ENCODE results near the gene CD200.

Gene CD200

GRCh38 chr3:112333381-112334317, 693 bp downstream of the CD200 start:
- no peak for DNase-seq (ENCODE audit: low read depth)

GRCh38 chr3:112334691-112335433, 1.9 kb downstream of the CD200 start:
- no peak for DNase-seq (ENCODE audit: low read depth)

- DNase-seq (ENCODE audit: low read depth), result no peak
Measured at GRCh38 chr3:112335434-112335781, 2.5 kb downstream of the CD200 start.

GRCh38 chr3:112338021-112338726, 5.2 kb downstream of the CD200 start:
- DNase-seq (ENCODE audit: low read depth), result no peak

- DNase-seq (ENCODE audit: low read depth), result no peak
Measured at GRCh38 chr3:112338727-112339056, 5.7 kb downstream of the CD200 start.

GRCh38 chr3:112339134-112339533, 6.2 kb downstream of the CD200 start:
- no peak for DNase-seq (ENCODE audit: low read depth)

- no peak for DNase-seq (ENCODE audit: low read depth)
Measured at GRCh38 chr3:112339609-112340008, 6.7 kb downstream of the CD200 start.

- DNase-seq (ENCODE audit: low read depth), result no peak
Measured at GRCh38 chr3:112341386-112341785, 8.4 kb downstream of the CD200 start.

- no peak for DNase-seq (ENCODE audit: low read depth)
Measured at GRCh38 chr3:112345681-112346080, 12.7 kb downstream of the CD200 start.

GRCh38 chr3:112346491-112347122, 13.7 kb downstream of the CD200 start:
- no peak for DNase-seq (ENCODE audit: low read depth)

GRCh38 chr3:112348943-112349342, 16.0 kb downstream of the CD200 start:
- no peak for DNase-seq (ENCODE audit: low read depth)

GRCh38 chr3:112349557-112349956, 16.6 kb downstream of the CD200 start:
- DNase-seq (ENCODE audit: low read depth), result no peak

GRCh38 chr3:112350018-112350810, 17.3 kb downstream of the CD200 start:
- no peak for DNase-seq (ENCODE audit: low read depth)

- no peak for DNase-seq (ENCODE audit: low read depth)
Measured at GRCh38 chr3:112351036-112351435, 18.1 kb downstream of the CD200 start.

- DNase-seq (ENCODE audit: low read depth), result no peak
Measured at GRCh38 chr3:112351823-112352222, 18.9 kb downstream of the CD200 start.

- no peak for DNase-seq (ENCODE audit: low read depth)
Measured at GRCh38 chr3:112352720-112353119, 19.8 kb downstream of the CD200 start.

- DNase-seq (ENCODE audit: low read depth), result no peak
Measured at GRCh38 chr3:112353365-112353764, 20.4 kb downstream of the CD200 start.

- DNase-seq (ENCODE audit: low read depth), result no peak
Measured at GRCh38 chr3:112354642-112355306, 21.8 kb downstream of the CD200 start.

- no peak for DNase-seq (ENCODE audit: low read depth)
Measured at GRCh38 chr3:112355307-112355687, 22.3 kb downstream of the CD200 start.

GRCh38 chr3:112357930-112358780, 25.2 kb downstream of the CD200 start:
- no peak for DNase-seq (ENCODE audit: low read depth)
